Measurements from ENCODE around the gene VWCE.

DNA sequence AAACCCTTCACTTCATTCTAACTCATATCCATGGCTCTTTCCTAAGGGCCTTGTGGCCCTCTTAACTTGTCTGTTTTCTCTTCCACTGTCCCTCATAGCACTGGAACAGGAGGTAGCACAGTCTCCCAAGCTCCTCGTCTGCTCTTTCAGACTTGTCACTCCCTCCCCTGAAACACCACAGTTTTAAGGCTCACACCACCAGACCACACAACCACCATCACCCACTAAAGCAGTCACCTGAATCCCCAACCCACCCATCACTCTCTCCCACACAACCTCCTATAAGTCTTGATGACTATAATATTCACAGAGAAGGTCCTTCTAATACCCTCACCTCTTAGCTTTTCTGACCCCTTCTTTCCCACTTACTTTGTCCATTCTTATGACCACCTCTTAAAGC, 11.1 kb upstream of the VWCE start:
- TF ChIP-seq, protein P1, sequence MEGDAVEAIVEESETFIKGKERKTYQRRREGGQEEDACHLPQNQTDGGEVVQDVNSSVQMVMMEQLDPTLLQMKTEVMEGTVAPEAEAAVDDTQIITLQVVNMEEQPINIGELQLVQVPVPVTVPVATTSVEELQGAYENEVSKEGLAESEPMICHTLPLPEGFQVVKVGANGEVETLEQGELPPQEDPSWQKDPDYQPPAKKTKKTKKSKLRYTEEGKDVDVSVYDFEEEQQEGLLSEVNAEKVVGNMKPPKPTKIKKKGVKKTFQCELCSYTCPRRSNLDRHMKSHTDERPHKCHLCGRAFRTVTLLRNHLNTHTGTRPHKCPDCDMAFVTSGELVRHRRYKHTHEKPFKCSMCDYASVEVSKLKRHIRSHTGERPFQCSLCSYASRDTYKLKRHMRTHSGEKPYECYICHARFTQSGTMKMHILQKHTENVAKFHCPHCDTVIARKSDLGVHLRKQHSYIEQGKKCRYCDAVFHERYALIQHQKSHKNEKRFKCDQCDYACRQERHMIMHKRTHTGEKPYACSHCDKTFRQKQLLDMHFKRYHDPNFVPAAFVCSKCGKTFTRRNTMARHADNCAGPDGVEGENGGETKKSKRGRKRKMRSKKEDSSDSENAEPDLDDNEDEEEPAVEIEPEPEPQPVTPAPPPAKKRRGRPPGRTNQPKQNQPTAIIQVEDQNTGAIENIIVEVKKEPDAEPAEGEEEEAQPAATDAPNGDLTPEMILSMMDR (IDR thresholded peaks at IDR 0.05) = no peak
- no peak for TF ChIP-seq POLR2A (IDR thresholded peaks at IDR 0.05)

All from upper lobe of left lung (tissue), 4 donors.